Astrocyte (in vitro differentiated cells and primary cell): Measurements from ENCODE around the gene NPM3.

Experiments
- CTCF ChIP-seq: IDR thresholded peaks from 2 replicates; pipeline ENCODE4 v1.5.1; 2011; ENCODE audit warnings: low read depth, mild to moderate bottlenecking, inconsistent platforms, low read length, moderate library complexity; ENCODE audit not compliant: insufficient read depth
- EZH2 ChIP-seq: IDR thresholded peaks from 2 replicates; pipeline ENCODE4 v1.6.1; 2012; ENCODE audit warnings: mild to moderate bottlenecking, low read length, inconsistent platforms; ENCODE audit not compliant: insufficient read depth

GRCh38 chr10:101828766-101829551 lies 45.7 kb upstream of the NPM3 start:
- TF ChIP-seq CTCF: no peak
- TF ChIP-seq EZH2: no peak
